Liver (tissue), 9 donors: ENCODE data around the gene EXOSC5. TPM values are rescaled to one million over a fixed set of nuclear protein-coding genes. Genes with fewer than 3 reads are reported as not detected.

Source experiments
- DNase-seq: peaks from one replicate; pipeline ENCODE4 v3.0.0-alpha.2; 2017; ENCODE audit warnings: low spot score
- H3K27ac ChIP-seq, 2 donors: one replicate each; pipeline ENCODE4 v1.7.0; 2013; ENCODE audit warnings: inconsistent platforms in 2 of 2, low read length in 2 of 2, control low read depth in 1 of 2, low read depth in 1 of 2, mild to moderate bottlenecking in 1 of 2
- H3K27me3 ChIP-seq, 4 donors: one replicate each; pipeline versions ENCODE4 v1.6.1 to v1.7.0; 2013; ENCODE audit warnings: low read length in 3 of 4, inconsistent platforms in 1 of 4, mild to moderate bottlenecking in 1 of 4, moderate library complexity in 1 of 4; ENCODE audit not compliant: control insufficient read depth in 4 of 4, insufficient read depth in 4 of 4
- H3K36me3 ChIP-seq, 4 donors: one replicate each; pipeline versions ENCODE4 v1.6.1 to v1.7.0; 2013; ENCODE audit warnings: low read length in 3 of 4, mild to moderate bottlenecking in 3 of 4, low read depth in 1 of 4, moderate library complexity in 1 of 4; ENCODE audit not compliant: control insufficient read depth in 4 of 4, insufficient read depth in 3 of 4
- H3K4me1 ChIP-seq, 4 donors: one replicate each; pipeline versions ENCODE4 v1.6.1 to v1.7.0; 2013; ENCODE audit warnings: low read length in 3 of 4, mild to moderate bottlenecking in 3 of 4, moderate library complexity in 1 of 4; ENCODE audit not compliant: control insufficient read depth in 4 of 4, insufficient read depth in 4 of 4
- H3K4me3 ChIP-seq, 3 donors: one replicate each; pipeline versions ENCODE4 v1.6.1 to v1.7.0; 2013; ENCODE audit warnings: low read length in 3 of 3, control low read depth in 1 of 3, low read depth in 1 of 3, mild to moderate bottlenecking in 1 of 3
- H3K9ac ChIP-seq, 2 donors: one replicate each; pipeline ENCODE4 v1.7.0; 2013; ENCODE audit warnings: low read length in 2 of 2, mild to moderate bottlenecking in 2 of 2, moderate library complexity in 2 of 2, control low read depth in 1 of 2, low read depth in 1 of 2
- H3K9me3 ChIP-seq, 4 donors: one replicate each; pipeline versions ENCODE4 v1.6.1 to v1.7.0; 2013; ENCODE audit warnings: low read length in 3 of 4; ENCODE audit not compliant: control insufficient read depth in 4 of 4
- ATF3 ChIP-seq: IDR thresholded peaks from 2 replicates; pipeline ENCODE4 v1.6.1; 2016; ENCODE audit warnings: antibody characterized with exemption
- CTCF ChIP-seq: fragments of 150-350 bp; IDR thresholded peaks from 2 replicates; pipeline ENCODE4 v1.5.1; 2017; ENCODE audit warnings: improper control_type of control experiment, low read depth, low read length; ENCODE audit not compliant: missing input control
- EGR1 ChIP-seq, 2 donors: IDR thresholded peaks; 2 replicates each; pipeline ENCODE4 v1.6.1; 2016 to 2018; ENCODE audit warnings: antibody characterized with exemption in 2 of 2, low read depth in 2 of 2
- FOXA1 ChIP-seq: IDR thresholded peaks from 2 replicates; pipeline ENCODE4 v1.6.1; 2016; ENCODE audit warnings: antibody characterized with exemption
- FOXA2 ChIP-seq: IDR thresholded peaks from 2 replicates; pipeline ENCODE4 v1.6.1; 2016; ENCODE audit warnings: antibody characterized with exemption
- GABPA ChIP-seq, 2 donors: IDR thresholded peaks in 1 of 2; conservative IDR thresholded peaks in 1 of 2; 2 replicates each; pipeline ENCODE4 v1.6.1; 2016; ENCODE audit warnings: antibody characterized with exemption in 2 of 2, mild to moderate bottlenecking in 1 of 2, moderate library complexity in 1 of 2
- HNF4A ChIP-seq, 2 donors: conservative IDR thresholded peaks; 2 replicates each; pipeline ENCODE4 v1.6.1; 2016; ENCODE audit warnings: antibody characterized with exemption in 2 of 2, mild to moderate bottlenecking in 2 of 2
- HNF4G ChIP-seq: IDR thresholded peaks from 2 replicates; pipeline ENCODE4 v1.6.1; 2016; ENCODE audit warnings: antibody characterized with exemption
- JUND ChIP-seq, 2 donors: IDR thresholded peaks; 2 replicates each; pipeline ENCODE4 v1.6.1; 2016; ENCODE audit warnings: antibody characterized with exemption in 2 of 2
- MAX ChIP-seq: IDR thresholded peaks from 2 replicates; pipeline ENCODE4 v1.6.1; 2016; ENCODE audit warnings: antibody characterized with exemption
- NR2F2 ChIP-seq: IDR thresholded peaks from 2 replicates; pipeline ENCODE4 v1.6.1; 2016; ENCODE audit warnings: antibody characterized with exemption
- RAD21 ChIP-seq, 2 donors: IDR thresholded peaks; 2 replicates each; pipeline ENCODE4 v1.6.1; 2016; ENCODE audit warnings: antibody characterized with exemption in 2 of 2, mild to moderate bottlenecking in 2 of 2
- REST ChIP-seq: IDR thresholded peaks from 2 replicates; pipeline ENCODE4 v1.6.1; 2016; ENCODE audit warnings: antibody characterized with exemption, mild to moderate bottlenecking
- RXRA ChIP-seq, 2 donors: IDR thresholded peaks; 2 replicates each; pipeline ENCODE4 v1.6.1; 2017 to 2018; ENCODE audit warnings: antibody characterized with exemption in 2 of 2, mild to moderate bottlenecking in 1 of 2
- SP1 ChIP-seq: IDR thresholded peaks from 2 replicates; pipeline ENCODE4 v1.6.1; 2018; ENCODE audit warnings: antibody characterized with exemption, mild to moderate bottlenecking
- TAF1 ChIP-seq: conservative IDR thresholded peaks from 2 replicates; pipeline ENCODE4 v1.6.1; 2016; ENCODE audit warnings: antibody characterized with exemption, mild to moderate bottlenecking
- YY1 ChIP-seq: IDR thresholded peaks from 2 replicates; pipeline ENCODE4 v1.6.1; 2016; ENCODE audit warnings: antibody characterized with exemption, mild to moderate bottlenecking
- ZBTB33 ChIP-seq: IDR thresholded peaks from 2 replicates; pipeline ENCODE4 v1.6.1; 2016; ENCODE audit warnings: antibody characterized with exemption
- WGBS: extraction: QIAGEN DNeasy Blood & Tissue Kit; methylation state at CpG from one replicate; pipeline ENCODE4 v1.1.7; 2013; 5-methylcytosine and 5-hydroxymethylcytosine counted together
- polyA plus RNA-seq, 2 donors: library from polyadenylated mRNA; stranded (reverse) in 1 of 2; unstranded in 1 of 2; fragments of 200-250 nt in 1 of 2; fragments of >200 nt in 1 of 2; fragmentation: Nextera tagmentation in 1 of 2; extraction: Ambion mirVana in 1 of 2; gene quantifications; one replicate each; pipeline versions ENCODE4 v1.2.1 to v1.2.3, GENCODE V29; 2013 to 2015
- total RNA-seq, 2 donors: library from RNA; depleted of rRNA; stranded (reverse); fragments of >200 nt; gene quantifications; one replicate each; pipeline ENCODE4 v1.2.3, GENCODE V29; 2014
- donor health status: healthy.
- donor health status: healthy.
- donor health status: healthy.
- donor health status: healthy.
- donor health status: healthy.

The EXOSC5 gene
- total and polyA plus RNA-seq, 4 donors: 8.3 to 26.7 (median 18.9) TPM

GRCh38 chr19:41427647-41428480 is 30.7 kb upstream of the EXOSC5 start:
- WGBS: 54% methylated on average over 23 of the region's 23 CpGs
- Histone ChIP-seq H3K4me3 (peak overlapping the region in 1 of 3 donors; percentile 22), H3K9ac (no peak overlapping the region), H3K27me3 (no peaks in the 10 kb centered on the region), H3K27ac (peak overlapping the region; percentile 47 to 53), H3K36me3 (peaks cover 2 to 36% (median 8%) of the 10 kb centered on the region in 4 donors), H3K9me3 (no peaks in the 10 kb centered on the region), H3K4me1 (peaks cover 0 to 20% (median 15%) of the 10 kb centered on the region in 4 donors)
- DNase-seq: no peak
- no peak for TF ChIP-seq HNF4A (conservative IDR thresholded peaks at IDR 0.05)
- TF ChIP-seq ZBTB33: no peak
- no peak for TF ChIP-seq RXRA (IDR thresholded peaks at IDR 0.05)
- no peak for TF ChIP-seq SP1
- TF ChIP-seq FOXA2: no peak

GRCh38 chr19:41426952-41427646 is 29.9 kb upstream of the EXOSC5 start, which contains the start of gene B3GNT8:
Gene B3GNT8 (minus strand): TSS chr19:41427374. CDS start chr19:41426778, 596 bp downstream.
- WGBS: 52% methylated on average over 19 of the region's 19 CpGs
- peak; percentile 86 for DNase-seq
- Histone ChIP-seq H3K9me3 (no peaks in the 10 kb centered on the region), H3K27me3 (no peaks in the 10 kb centered on the region), H3K9ac (no peak within 1 kb of the TSS), H3K4me3 (peak within 1 kb of the TSS in 1 of 3 donors; percentile 22), H3K36me3 (peaks cover 6 to 39% (median 10%) of the 10 kb centered on the region in 4 donors), H3K27ac (peak within 1 kb of the TSS; percentile 47 to 53), H3K4me1 (peaks cover 0 to 13% (median 10%) of the 10 kb centered on the region in 4 donors)
- TF ChIP-seq GABPA (IDR thresholded peaks at IDR 0.05 in 1 of 2, conservative IDR thresholded peaks at IDR 0.05 in 1 of 2): no peak
- TF ChIP-seq ZBTB33: no peak
- TF ChIP-seq MAX: no peak
- TF ChIP-seq ATF3: no peak
- no peak for TF ChIP-seq HNF4G
- no peak for TF ChIP-seq REST
- no peak for TF ChIP-seq TAF1
- no peak for TF ChIP-seq FOXA2
- no peak for TF ChIP-seq JUND (IDR thresholded peaks at IDR 0.05)
- no peak for TF ChIP-seq FOXA1
- TF ChIP-seq HNF4A (conservative IDR thresholded peaks at IDR 0.05): no peak
- no peak for TF ChIP-seq NR2F2
- TF ChIP-seq YY1: no peak
- no peak for TF ChIP-seq CTCF
- no peak for TF ChIP-seq RXRA (IDR thresholded peaks at IDR 0.05)
- TF ChIP-seq EGR1 (IDR thresholded peaks at IDR 0.05; ENCODE audit: low read depth in 2 of 2): no peak
- no peak for TF ChIP-seq RAD21 (IDR thresholded peaks at IDR 0.05)
